HepG2 (cell line): ENCODE results near the gene LIMK2. TPM values are rescaled to one million over a fixed set of nuclear protein-coding genes. Genes with fewer than 3 reads are reported as not detected.

Experiments used
- GATAD2A ChIP-seq: IDR thresholded peaks from 2 replicates; pipeline ENCODE4 v1.6.1; 2016
- KAT7 ChIP-seq: IDR thresholded peaks from 2 replicates; pipeline ENCODE4 v1.6.1; 2018; ENCODE audit warnings: borderline replicate concordance, missing compliant biosample characterization
- LBX2 ChIP-seq: sonication (generic); formaldehyde crosslinking; IDR thresholded peaks from 2 replicates; pipeline ENCODE4 v1.5.0; 2020; ENCODE audit warnings: missing genetic modification reagents, mild to moderate bottlenecking, borderline replicate concordance
- MAFK ChIP-seq, 2 experiments: IDR thresholded peaks in 1 of 2; conservative IDR thresholded peaks in 1 of 2; 2 replicates each; pipeline ENCODE4 v1.6.1; 2011; ENCODE audit warnings: improper control_type of control experiment in 2 of 2, low read length in 2 of 2
- MZF1 ChIP-seq: sonication (generic); formaldehyde crosslinking; IDR thresholded peaks from 2 replicates; pipeline ENCODE4 v1.8.1; 2023; ENCODE audit warnings: mild to moderate bottlenecking, missing genetic modification reagents, borderline replicate concordance
- NR2F2 ChIP-seq: IDR thresholded peaks from 2 replicates; pipeline ENCODE4 v1.6.1; 2012; ENCODE audit warnings: low read depth, inconsistent platforms, borderline replicate concordance
- RCOR2 ChIP-seq: IDR thresholded peaks from 2 replicates; pipeline ENCODE4 v1.6.1; 2016; ENCODE audit warnings: missing biosample characterization, missing genetic modification reagents
- ZBTB21 ChIP-seq: sonication (generic); formaldehyde crosslinking; IDR thresholded peaks from 2 replicates; pipeline ENCODE4 v1.4.0; 2020; ENCODE audit warnings: missing genetic modification reagents
- ZNF460 ChIP-seq: sonication (generic); formaldehyde crosslinking; IDR thresholded peaks from 2 replicates; pipeline ENCODE4 v1.5.1; 2020; ENCODE audit warnings: missing genetic modification reagents, mild to moderate bottlenecking, borderline replicate concordance
- ZNF609 ChIP-seq: sonication (generic); formaldehyde crosslinking; IDR thresholded peaks from 2 replicates; pipeline ENCODE4 v1.4.0; 2020; ENCODE audit warnings: mild to moderate bottlenecking, missing genetic modification reagents, borderline replicate concordance
- ZNF749 ChIP-seq: sonication (generic); formaldehyde crosslinking; IDR thresholded peaks from 2 replicates; pipeline ENCODE4 v1.8.0; 2022; ENCODE audit warnings: mild to moderate bottlenecking, missing genetic modification reagents, moderate library complexity, borderline replicate concordance
- ZNF784 ChIP-seq: sonication (generic); formaldehyde crosslinking; IDR thresholded peaks from 2 replicates; pipeline ENCODE4 v1.5.1; 2020; ENCODE audit warnings: missing genetic modification reagents, mild to moderate bottlenecking, borderline replicate concordance
- ZNF883 ChIP-seq: sonication (generic); formaldehyde crosslinking; IDR thresholded peaks from 2 replicates; pipeline ENCODE4 v1.5.1; 2020; ENCODE audit warnings: mild to moderate bottlenecking, missing genetic modification reagents; ENCODE audit errors: not compliant biosample characterization
- polyA plus RNA-seq, 8 experiments: library from polyadenylated mRNA; depleted of rRNA in 3 of 8; stranded (reverse) in 7 of 8; unstranded in 1 of 8; fragments of >200 nt; fragmentation: Illumina TruSeq in 4 of 8; extraction: Trizol in 4 of 8; gene quantifications; 2 replicates each; pipeline versions ENCODE4 v1.2.1 to v1.2.3, GENCODE V29; 2011 to 2016; ENCODE audit warnings: low read depth in 4 of 8, missing spikeins in 1 of 8, mixed read lengths in 1 of 8; ENCODE audit not compliant: insufficient read depth in 1 of 8
- total RNA-seq, 5 experiments: library from RNA; depleted of rRNA; stranded (reverse); fragments of >200 nt; fragmentation: Illumina TruSeq; extraction: Trizol; gene quantifications; 2 replicates each; pipeline ENCODE4 v1.2.3, GENCODE V29; 2016; ENCODE audit warnings: low read depth in 1 of 5
- TF ChIP-seq, protein P1 (sequence below): sonication (generic); formaldehyde crosslinking; IDR thresholded peaks from 2 replicates; pipeline ENCODE4 v1.4.0; 2020; ENCODE audit warnings: missing genetic modification reagents, mild to moderate bottlenecking, borderline replicate concordance
- TF ChIP-seq, protein P2 (sequence below): sonication (generic); formaldehyde crosslinking; IDR thresholded peaks from 2 replicates; pipeline ENCODE4 v1.5.1; 2020; ENCODE audit warnings: missing genetic modification reagents, mild to moderate bottlenecking, borderline replicate concordance

LIMK2 gene
- total and polyA plus RNA-seq, 2 of the 13 experiments (the other 11 are each of a cell fraction or from before 2014, with no cell fraction given), result 20.9 to 29.8 TPM

DNA sequence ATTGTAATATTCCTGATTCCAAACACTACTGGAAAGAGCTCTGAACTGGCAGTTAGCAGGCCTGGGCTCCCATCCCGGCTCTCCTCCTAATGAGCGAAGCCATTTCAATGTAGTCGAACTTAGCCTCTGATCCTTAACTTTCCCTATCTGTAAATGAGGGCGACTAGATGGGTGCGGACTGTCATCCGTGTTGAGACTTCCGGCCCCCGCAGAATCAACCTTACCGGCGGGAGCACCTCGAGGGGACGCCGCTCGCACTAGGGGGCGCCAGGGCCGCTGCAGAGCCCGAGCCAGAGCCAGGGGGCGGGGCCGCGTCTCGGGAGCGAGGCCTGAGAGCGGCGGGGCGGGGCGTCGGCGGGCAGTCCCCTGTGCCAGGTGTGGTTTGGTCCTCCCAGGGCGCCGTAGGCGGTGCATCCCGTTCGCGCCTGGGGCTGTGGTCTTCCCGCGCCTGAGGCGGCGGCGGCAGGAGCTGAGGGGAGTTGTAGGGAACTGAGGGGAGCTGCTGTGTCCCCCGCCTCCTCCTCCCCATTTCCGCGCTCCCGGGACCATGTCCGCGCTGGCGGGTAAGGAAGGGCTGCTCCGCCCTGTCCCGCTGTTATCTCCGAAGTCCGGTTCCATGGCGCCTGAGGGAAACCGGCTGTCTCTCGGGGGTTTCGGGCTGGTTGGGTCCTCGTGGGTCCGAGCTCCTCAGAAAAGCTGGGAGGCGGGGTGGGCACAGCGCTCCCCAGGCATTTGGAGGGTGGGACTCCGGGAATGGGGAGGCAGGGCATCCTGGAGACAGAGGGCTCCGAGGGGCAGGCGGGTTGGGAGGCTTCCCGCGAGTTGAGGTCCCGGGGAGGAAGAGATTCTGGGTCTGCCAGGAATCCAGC lies at the start of gene LIMK2 (continued):
- TF ChIP-seq ZNF784 (0 out of 2 replicates have a peak, but pooled peaks have one; percentile 58), NR2F2 (0 out of 2 replicates have a peak, but pooled peaks have one; percentile 9), ZNF749 (CRISPR knock-in tag) (no peak), LBX2 (CRISPR knock-in tag) (no peak), MAFK (conservative IDR thresholded peaks at IDR 0.05 in 1 of 2, IDR thresholded peaks at IDR 0.05 in 1 of 2; ENCODE audit: low read length in 2 of 2) (no peak), ZBTB21 (CRISPR knock-in tag) (peak; percentile 2; the same call in 1 of the 2 replicates), MZF1 (no peak), ZNF609 (CRISPR knock-in tag) (no peak; the same call in 1 of the 2 replicates), ZNF883 (peak; percentile 43), GATAD2A (CRISPR knock-in tag) (peak; percentile 73), RCOR2 (CRISPR knock-in tag) (peak; percentile 67), KAT7 (CRISPR knock-in tag) (peak; percentile 86; the same call in 1 of the 2 replicates), ZNF460 (CRISPR knock-in tag) (no peak)
- TF ChIP-seq, protein P1, sequence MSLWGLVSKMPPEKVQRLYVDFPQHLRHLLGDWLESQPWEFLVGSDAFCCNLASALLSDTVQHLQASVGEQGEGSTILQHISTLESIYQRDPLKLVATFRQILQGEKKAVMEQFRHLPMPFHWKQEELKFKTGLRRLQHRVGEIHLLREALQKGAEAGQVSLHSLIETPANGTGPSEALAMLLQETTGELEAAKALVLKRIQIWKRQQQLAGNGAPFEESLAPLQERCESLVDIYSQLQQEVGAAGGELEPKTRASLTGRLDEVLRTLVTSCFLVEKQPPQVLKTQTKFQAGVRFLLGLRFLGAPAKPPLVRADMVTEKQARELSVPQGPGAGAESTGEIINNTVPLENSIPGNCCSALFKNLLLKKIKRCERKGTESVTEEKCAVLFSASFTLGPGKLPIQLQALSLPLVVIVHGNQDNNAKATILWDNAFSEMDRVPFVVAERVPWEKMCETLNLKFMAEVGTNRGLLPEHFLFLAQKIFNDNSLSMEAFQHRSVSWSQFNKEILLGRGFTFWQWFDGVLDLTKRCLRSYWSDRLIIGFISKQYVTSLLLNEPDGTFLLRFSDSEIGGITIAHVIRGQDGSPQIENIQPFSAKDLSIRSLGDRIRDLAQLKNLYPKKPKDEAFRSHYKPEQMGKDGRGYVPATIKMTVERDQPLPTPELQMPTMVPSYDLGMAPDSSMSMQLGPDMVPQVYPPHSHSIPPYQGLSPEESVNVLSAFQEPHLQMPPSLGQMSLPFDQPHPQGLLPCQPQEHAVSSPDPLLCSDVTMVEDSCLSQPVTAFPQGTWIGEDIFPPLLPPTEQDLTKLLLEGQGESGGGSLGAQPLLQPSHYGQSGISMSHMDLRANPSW (CRISPR knock-in tag), result no peak
- TF ChIP-seq, protein P2, sequence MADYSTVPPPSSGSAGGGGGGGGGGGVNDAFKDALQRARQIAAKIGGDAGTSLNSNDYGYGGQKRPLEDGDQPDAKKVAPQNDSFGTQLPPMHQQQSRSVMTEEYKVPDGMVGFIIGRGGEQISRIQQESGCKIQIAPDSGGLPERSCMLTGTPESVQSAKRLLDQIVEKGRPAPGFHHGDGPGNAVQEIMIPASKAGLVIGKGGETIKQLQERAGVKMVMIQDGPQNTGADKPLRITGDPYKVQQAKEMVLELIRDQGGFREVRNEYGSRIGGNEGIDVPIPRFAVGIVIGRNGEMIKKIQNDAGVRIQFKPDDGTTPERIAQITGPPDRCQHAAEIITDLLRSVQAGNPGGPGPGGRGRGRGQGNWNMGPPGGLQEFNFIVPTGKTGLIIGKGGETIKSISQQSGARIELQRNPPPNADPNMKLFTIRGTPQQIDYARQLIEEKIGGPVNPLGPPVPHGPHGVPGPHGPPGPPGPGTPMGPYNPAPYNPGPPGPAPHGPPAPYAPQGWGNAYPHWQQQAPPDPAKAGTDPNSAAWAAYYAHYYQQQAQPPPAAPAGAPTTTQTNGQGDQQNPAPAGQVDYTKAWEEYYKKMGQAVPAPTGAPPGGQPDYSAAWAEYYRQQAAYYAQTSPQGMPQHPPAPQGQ, result no peak
